BJ (cell line): ENCODE measurements around the gene PTK7. TPM values are rescaled to one million over a fixed set of nuclear protein-coding genes. Genes with fewer than 3 reads are reported as not detected.
"Not testable (repeated sequence)": the region's sequence is repeated elsewhere in the genome, so short reads cannot be mapped to it uniquely, and the experiment has no call there.

Experiments used
- CTCF ChIA-PET: fragments of 350-600 bp; formaldehyde crosslinking; extraction: SDS; loops from one replicate; lab custom pipeline; 2021; ENCODE audit warnings: antibody characterized with exemption, inconsistent platforms; lab: Yijun Ruan, JAX
- POLR2A ChIA-PET: fragments of 300-600 bp; sonication (Branson Sonifier 250); formaldehyde crosslinking; extraction: SDS; loops from one replicate; lab custom pipeline; 2021; ENCODE audit warnings: antibody characterized with exemption; lab: Charles Lee
- DNase-seq: peaks from one replicate; pipeline ENCODE4 v3.0.0-alpha.2; 2011; ENCODE audit warnings: low read depth
- H3K27me3 ChIP-seq: 2 replicates; pipeline ENCODE4 v1.6.0; 2011; ENCODE audit warnings: low read length; ENCODE audit not compliant: control insufficient read depth, insufficient read depth
- H3K36me3 ChIP-seq: 2 replicates; pipeline ENCODE4 v1.5.1; 2011; ENCODE audit warnings: low read length; ENCODE audit not compliant: control insufficient read depth, insufficient read depth
- H3K4me3 ChIP-seq: 2 replicates; pipeline ENCODE4 v1.5.1; 2011; ENCODE audit warnings: low read depth, mild to moderate bottlenecking, control low read depth, low read length
- CTCF ChIP-seq: IDR thresholded peaks from 2 replicates; pipeline ENCODE4 v1.5.1; 2011; ENCODE audit warnings: low read depth, mild to moderate bottlenecking, control low read depth, inconsistent platforms, low read length, moderate library complexity; ENCODE audit not compliant: insufficient read depth
- polyA plus RNA-seq: library from polyadenylated mRNA; depleted of rRNA; stranded (reverse); fragments of >200 nt; gene quantifications from 2 replicates; pipeline ENCODE4 v1.2.3, GENCODE V29; 2011

The PTK7 gene
- polyA plus RNA-seq, 1 experiment, result 362 TPM

- H3K27me3 ChIP-seq, result no peaks in the 10 kb centered on the region
- no peak for TF ChIP-seq CTCF
- ChIA-PET POLR2A (interaction anchor here (0.6 kb wide), 1 partner anchor 11 kb away, joined by 6 read pairs; no protein-coding TSS in a partner anchor), CTCF (interaction anchor here (0.9 kb wide), 1 partner anchor 17 kb away, joined by 3 read pairs; the partner anchor contains the start of gene RRP36)
- DNase-seq, result no peak
- H3K36me3 ChIP-seq, result peaks cover 42% of the 10 kb centered on the region
- H3K4me3 ChIP-seq, result no peak overlapping the region
Measured at GRCh38 chr6:43038727-43039126, 37.4 kb upstream of the PTK7 start.

GRCh38 chr6:43040542-43041257 is 35.4 kb upstream of the PTK7 start:
- DNase-seq, result no peak
- Histone ChIP-seq H3K27me3 (no peaks in the 10 kb centered on the region), H3K4me3 (no peak overlapping the region), H3K36me3 (peaks cover 44% of the 10 kb centered on the region)
- no peak for TF ChIP-seq CTCF
- ChIA-PET CTCF (interaction anchor here (0.8 kb wide), 1 partner anchor 650 kb away, joined by 3 read pairs; no protein-coding TSS in a partner anchor), POLR2A (no interaction called here)

GRCh38 chr6:43041475-43041874 is 34.6 kb upstream of the PTK7 start:
- H3K4me3 ChIP-seq, H3K27me3 ChIP-seq, DNase-seq: not testable (repeated sequence)
- POLR2A ChIA-PET, result interaction anchor here (0.6 kb wide), 1 partner anchor 18 kb away, joined by 4 read pairs; the partner anchor contains the start of genes KLC4 and MRPL2
- peaks cover 50% of the 10 kb centered on the region for H3K36me3 ChIP-seq
- CTCF ChIA-PET, result interaction anchor here (1.2 kb wide), 1 partner anchor 140 kb away, joined by 3 read pairs; no protein-coding TSS in a partner anchor

GRCh38 chr6:43043310-43043709 is 32.8 kb upstream of the PTK7 start:
- POLR2A ChIA-PET, result no interaction called here
- Histone ChIP-seq H3K4me3 (no peak overlapping the region), H3K36me3 (peaks cover 50% of the 10 kb centered on the region), H3K27me3 (no peaks in the 10 kb centered on the region)
- CTCF ChIA-PET, result no interaction called here
- TF ChIP-seq CTCF, result no peak
- no peak for DNase-seq

- TF ChIP-seq CTCF, result no peak
- no peak for DNase-seq
- CTCF ChIA-PET, result interaction anchor here (0.6 to 1.3 kb wide), 2 partner anchors 9 to 143 kb away, joined by 3 to 4 read pairs; no protein-coding TSS in a partner anchor
- POLR2A ChIA-PET, result interaction anchor here (1.2 kb wide), 1 partner anchor 8 kb away, joined by 4 read pairs; the partner anchor contains the start of gene CUL7
- Histone ChIP-seq H3K4me3 (no peak overlapping the region), H3K27me3 (no peaks in the 10 kb centered on the region), H3K36me3 (peaks cover 50% of the 10 kb centered on the region)
Measured at GRCh38 chr6:43045371-43045930, 30.7 kb upstream of the PTK7 start.
